SK-N-SH treated with all-trans-retinoic acid at 6 μM for 48 hours (cell line): ENCODE measurements around the gene TCF7.

ENCODE experiments used
- CSDC2 ChIP-seq: fragments of 250-450 bp; sonication (Bioruptor Pico); IDR thresholded peaks from 2 replicates; pipeline ENCODE4 v1.5.0; 2020; ENCODE audit warnings: mild to moderate bottlenecking, moderate library complexity
- RARB ChIP-seq: fragments of 250-450 bp; sonication (Bioruptor Pico); IDR thresholded peaks from 2 replicates; pipeline ENCODE4 v1.8.0; 2021; ENCODE audit warnings: mild to moderate bottlenecking, moderate library complexity
- SNAI2 ChIP-seq: fragments of 250-450 bp; sonication (Bioruptor Pico); IDR thresholded peaks from 2 replicates; pipeline ENCODE4 v1.5.0; 2020; ENCODE audit warnings: mild to moderate bottlenecking, moderate library complexity
- ZFP3 ChIP-seq: fragments of 250-450 bp; sonication (Bioruptor Pico); IDR thresholded peaks from 2 replicates; pipeline ENCODE4 v1.5.0; 2020; ENCODE audit warnings: mild to moderate bottlenecking, moderate library complexity
- ZNF70 ChIP-seq: fragments of 450-650 bp; formaldehyde crosslinking; IDR thresholded peaks from 2 replicates; pipeline ENCODE4 v1.5.0; 2020; ENCODE audit warnings: mild to moderate bottlenecking, moderate library complexity
- ZNF8 ChIP-seq: fragments of 450-650 bp; formaldehyde crosslinking; IDR thresholded peaks from 2 replicates; pipeline ENCODE4 v1.5.0; 2020; ENCODE audit warnings: mild to moderate bottlenecking, moderate library complexity
- TF ChIP-seq, protein P1 (sequence below): fragments of 250-450 bp; sonication (Bioruptor Pico); IDR thresholded peaks from 2 replicates; pipeline ENCODE4 v1.8.0; 2021; ENCODE audit warnings: low read depth, mild to moderate bottlenecking, moderate library complexity, borderline replicate concordance

DNA sequence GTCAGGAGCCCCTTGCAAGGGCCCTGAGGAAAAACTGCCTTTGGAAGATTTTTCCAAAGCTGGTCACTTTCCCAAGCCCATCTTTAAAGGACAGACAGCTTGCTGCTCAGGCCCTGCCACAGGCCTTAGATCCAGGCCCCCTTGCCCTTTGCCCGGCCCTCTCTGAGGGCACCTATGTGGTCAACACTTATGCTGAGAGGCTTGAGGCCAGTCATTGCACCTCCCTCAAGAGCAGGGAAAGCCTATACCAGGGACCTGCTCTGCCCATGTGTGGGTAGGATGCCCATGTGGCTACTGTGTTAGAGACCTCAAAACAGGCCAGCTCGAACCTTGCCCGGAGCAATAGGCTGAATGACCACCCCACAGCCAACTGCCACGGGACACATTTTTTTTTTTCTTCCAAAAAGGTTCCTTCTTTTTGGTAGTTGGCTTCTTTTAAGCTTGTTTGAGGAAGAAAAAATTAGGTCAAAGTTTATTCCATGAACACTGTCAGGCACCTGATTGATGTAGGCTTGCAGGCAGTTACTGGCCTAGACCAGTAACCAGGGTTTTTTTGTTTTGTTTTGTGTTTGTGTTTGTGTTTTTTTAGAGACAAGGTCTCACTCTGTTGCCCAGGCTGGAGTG lies 3.8 kb downstream of the TCF7 start:
- TF ChIP-seq CSDC2 (CRISPR knock-in tag) (no peak), ZNF70 (CRISPR knock-in tag) (no peak), ZNF8 (CRISPR knock-in tag) (no peak), RARB (no peak), ZFP3 (CRISPR knock-in tag) (no peak), SNAI2 (CRISPR knock-in tag) (no peak)
- TF ChIP-seq, protein P1, sequence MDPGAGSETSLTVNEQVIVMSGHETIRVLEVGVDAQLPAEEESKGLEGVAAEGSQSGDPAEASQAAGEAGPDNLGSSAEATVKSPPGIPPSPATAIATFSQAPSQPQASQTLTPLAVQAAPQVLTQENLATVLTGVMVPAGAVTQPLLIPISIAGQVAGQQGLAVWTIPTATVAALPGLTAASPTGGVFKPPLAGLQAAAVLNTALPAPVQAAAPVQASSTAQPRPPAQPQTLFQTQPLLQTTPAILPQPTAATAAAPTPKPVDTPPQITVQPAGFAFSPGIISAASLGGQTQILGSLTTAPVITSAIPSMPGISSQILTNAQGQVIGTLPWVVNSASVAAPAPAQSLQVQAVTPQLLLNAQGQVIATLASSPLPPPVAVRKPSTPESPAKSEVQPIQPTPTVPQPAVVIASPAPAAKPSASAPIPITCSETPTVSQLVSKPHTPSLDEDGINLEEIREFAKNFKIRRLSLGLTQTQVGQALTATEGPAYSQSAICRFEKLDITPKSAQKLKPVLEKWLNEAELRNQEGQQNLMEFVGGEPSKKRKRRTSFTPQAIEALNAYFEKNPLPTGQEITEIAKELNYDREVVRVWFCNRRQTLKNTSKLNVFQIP (CRISPR knock-in tag), result no peak
